Measurements from ENCODE around the gene TTLL6. TPM values are rescaled to one million over a fixed set of nuclear protein-coding genes. Genes with fewer than 3 reads are reported as not detected.

TTLL6 gene
- total and polyA plus RNA-seq, 2 donors = 0.41 to 0.42 TPM

- peaks cover 95 to 100% of the 10 kb centered on the region in 2 donors for H3K27me3 ChIP-seq (ENCODE audit: control insufficient read depth in 2 of 2, insufficient read depth in 1 of 2, low read length in 1 of 2)
- 8% methylated on average over 55 of the region's 55 CpGs for WGBS
- no peaks in the 10 kb centered on the region for H3K36me3 ChIP-seq (ENCODE audit: control insufficient read depth in 2 of 2, insufficient read depth in 2 of 2, low read length in 1 of 2)
- H3K9me3 ChIP-seq (ENCODE audit: control insufficient read depth in 2 of 2, insufficient read depth in 1 of 2, low read length in 1 of 2) = peaks cover 1 to 18% of the 10 kb centered on the region in 2 donors
- no peak for DNase-seq (ENCODE audit: low read depth in 6 of 9, low spot score in 9 of 9)
- H3K4me1 ChIP-seq (ENCODE audit: control insufficient read depth in 2 of 2, insufficient read depth in 2 of 2, low read length in 2 of 2) = peaks cover 0 to 9% of the 10 kb centered on the region in 2 donors
- H3K4me3 ChIP-seq (ENCODE audit: low read length in 2 of 2) = no peak within 1 kb of the TSS
- no peak within 1 kb of the TSS for H3K27ac ChIP-seq (ENCODE audit: low read depth in 1 of 2, low read length in 1 of 2)
Measured at GRCh38 chr17:48728232-48729231, 88.5 kb downstream of the TTLL6 start, which contains the start of gene HOXB13. HOXB13 (minus strand) TSS chr17:48728750; CDS start chr17:48728593, 157 bp downstream.

DNA sequence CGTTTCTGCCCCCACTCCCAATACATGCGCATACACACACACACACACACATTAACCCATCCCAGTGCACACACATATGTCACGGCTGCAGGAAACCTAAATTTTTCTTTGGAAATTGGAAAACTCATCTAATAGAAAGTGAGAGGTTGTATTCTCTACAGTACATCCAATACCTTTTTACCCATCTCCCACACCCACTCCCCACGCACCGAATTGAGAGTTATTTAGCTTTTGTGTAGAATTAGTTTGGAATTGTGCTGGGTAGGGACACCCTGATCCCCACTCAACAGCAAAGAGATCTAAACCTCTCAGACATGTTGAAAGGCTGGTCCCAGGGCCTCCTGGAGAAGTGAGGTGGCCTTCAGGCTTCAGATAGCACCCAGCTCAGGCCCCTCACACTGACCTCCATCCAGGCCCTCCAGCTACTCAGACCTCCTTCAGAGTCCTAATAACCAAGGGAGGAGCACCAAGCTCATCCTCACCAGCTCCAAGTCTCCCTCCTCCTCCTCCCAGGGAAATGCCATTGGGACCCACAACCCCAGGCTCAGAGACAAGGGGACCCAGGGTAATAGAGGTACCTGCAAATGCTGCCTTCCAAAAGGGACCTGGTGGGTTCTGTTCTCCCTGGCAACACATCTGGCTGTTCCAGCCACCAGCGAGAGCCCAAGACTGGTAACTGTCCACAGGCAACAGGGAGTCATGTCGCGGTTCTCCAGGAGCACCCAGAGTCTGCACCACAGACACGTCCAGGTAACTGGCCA lies 89.4 kb downstream of the TTLL6 start:
- H3K4me3 ChIP-seq (ENCODE audit: low read length in 2 of 2) = no peak overlapping the region
- DNase-seq (ENCODE audit: low read depth in 6 of 9, low spot score in 9 of 9) = no peak
- peaks cover 96 to 100% of the 10 kb centered on the region in 2 donors for H3K27me3 ChIP-seq (ENCODE audit: control insufficient read depth in 2 of 2, insufficient read depth in 1 of 2, low read length in 1 of 2)
- no peak overlapping the region for H3K27ac ChIP-seq (ENCODE audit: low read depth in 1 of 2, low read length in 1 of 2)
- peaks cover 0 to 18% of the 10 kb centered on the region in 2 donors for H3K4me1 ChIP-seq (ENCODE audit: control insufficient read depth in 2 of 2, insufficient read depth in 2 of 2, low read length in 2 of 2)
- peaks cover 1 to 11% of the 10 kb centered on the region in 2 donors for H3K9me3 ChIP-seq (ENCODE audit: control insufficient read depth in 2 of 2, insufficient read depth in 1 of 2, low read length in 1 of 2)
- no peaks in the 10 kb centered on the region for H3K36me3 ChIP-seq (ENCODE audit: control insufficient read depth in 2 of 2, insufficient read depth in 2 of 2, low read length in 1 of 2)
- WGBS = 35% methylated on average over 9 of the region's 9 CpGs

- H3K27me3 ChIP-seq (ENCODE audit: control insufficient read depth in 2 of 2, insufficient read depth in 1 of 2, low read length in 1 of 2) = peaks cover 95 to 100% of the 10 kb centered on the region in 2 donors
- H3K9me3 ChIP-seq (ENCODE audit: control insufficient read depth in 2 of 2, insufficient read depth in 1 of 2, low read length in 1 of 2) = peaks cover 1 to 15% of the 10 kb centered on the region in 2 donors
- no peaks in the 10 kb centered on the region for H3K36me3 ChIP-seq (ENCODE audit: control insufficient read depth in 2 of 2, insufficient read depth in 2 of 2, low read length in 1 of 2)
- H3K27ac ChIP-seq (ENCODE audit: low read depth in 1 of 2, low read length in 1 of 2) = no peak overlapping the region
- 11% methylated on average over 20 of the region's 20 CpGs for WGBS
- H3K4me3 ChIP-seq (ENCODE audit: low read length in 2 of 2) = no peak overlapping the region
- DNase-seq (ENCODE audit: low read depth in 6 of 9, low spot score in 9 of 9) = no peak
- H3K4me1 ChIP-seq (ENCODE audit: control insufficient read depth in 2 of 2, insufficient read depth in 2 of 2, low read length in 2 of 2) = peaks cover 0 to 19% of the 10 kb centered on the region in 2 donors
Measured at GRCh38 chr17:48726916-48727286, 90.1 kb downstream of the TTLL6 start.

DNA sequence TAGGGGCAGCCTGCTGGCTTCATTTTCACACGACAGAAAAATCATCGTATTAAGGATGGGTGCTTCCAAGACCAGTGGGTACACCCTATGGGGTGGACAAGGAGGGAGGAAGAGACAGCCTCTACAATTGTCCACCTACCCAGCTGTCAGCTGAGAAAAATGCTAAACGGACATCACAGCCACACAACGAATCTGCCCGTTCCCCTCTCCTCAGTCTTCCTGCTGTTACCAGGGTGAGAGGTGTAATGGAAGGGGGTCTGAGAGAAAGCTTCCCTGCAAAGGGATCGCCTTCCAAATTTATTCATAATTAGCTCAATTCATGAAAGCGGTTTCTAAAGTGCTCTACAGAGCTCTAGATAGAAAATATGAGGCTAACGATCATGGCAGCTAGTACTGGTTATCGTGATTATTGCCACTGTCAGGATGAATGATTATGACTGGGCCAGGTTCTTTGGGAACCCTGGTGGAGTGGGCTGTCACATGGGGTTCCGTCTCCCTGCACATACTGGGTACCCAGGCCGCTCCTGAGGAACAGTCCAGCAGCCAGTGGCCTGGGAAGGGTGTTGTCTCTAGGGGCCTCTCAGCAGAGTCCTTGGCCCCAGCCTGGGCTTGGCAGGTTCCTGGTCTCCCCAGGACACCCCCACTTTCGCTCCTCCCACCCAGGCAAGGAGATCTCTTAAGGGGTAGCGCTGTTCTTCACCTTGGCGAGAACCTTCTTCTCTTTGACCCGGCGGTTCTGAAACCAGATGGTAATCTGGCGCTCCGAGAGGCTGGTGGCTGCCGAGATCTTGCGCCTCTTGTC lies 90.7 kb downstream of the TTLL6 start:
- peaks cover 95 to 100% of the 10 kb centered on the region in 2 donors for H3K27me3 ChIP-seq (ENCODE audit: control insufficient read depth in 2 of 2, insufficient read depth in 1 of 2, low read length in 1 of 2)
- 17% methylated on average over 20 of the region's 20 CpGs for WGBS
- H3K4me3 ChIP-seq (ENCODE audit: low read length in 2 of 2) = no peak overlapping the region
- H3K36me3 ChIP-seq (ENCODE audit: control insufficient read depth in 2 of 2, insufficient read depth in 2 of 2, low read length in 1 of 2) = no peaks in the 10 kb centered on the region
- peaks cover 0 to 19% of the 10 kb centered on the region in 2 donors for H3K4me1 ChIP-seq (ENCODE audit: control insufficient read depth in 2 of 2, insufficient read depth in 2 of 2, low read length in 2 of 2)
- no peak for DNase-seq (ENCODE audit: low read depth in 6 of 9, low spot score in 9 of 9)
- peaks cover 1 to 15% of the 10 kb centered on the region in 2 donors for H3K9me3 ChIP-seq (ENCODE audit: control insufficient read depth in 2 of 2, insufficient read depth in 1 of 2, low read length in 1 of 2)
- no peak overlapping the region for H3K27ac ChIP-seq (ENCODE audit: low read depth in 1 of 2, low read length in 1 of 2)

GRCh38 chr17:48725288-48726064 lies 91.6 kb downstream of the TTLL6 start:
- no peaks in the 10 kb centered on the region for H3K36me3 ChIP-seq (ENCODE audit: control insufficient read depth in 2 of 2, insufficient read depth in 2 of 2, low read length in 1 of 2)
- no peak for DNase-seq (ENCODE audit: low read depth in 6 of 9, low spot score in 9 of 9)
- H3K27me3 ChIP-seq (ENCODE audit: control insufficient read depth in 2 of 2, insufficient read depth in 1 of 2, low read length in 1 of 2) = peaks cover 94 to 100% of the 10 kb centered on the region in 2 donors
- no peak overlapping the region for H3K27ac ChIP-seq (ENCODE audit: low read depth in 1 of 2, low read length in 1 of 2)
- no peak overlapping the region for H3K4me3 ChIP-seq (ENCODE audit: low read length in 2 of 2)
- peaks cover 1 to 15% of the 10 kb centered on the region in 2 donors for H3K9me3 ChIP-seq (ENCODE audit: control insufficient read depth in 2 of 2, insufficient read depth in 1 of 2, low read length in 1 of 2)
- 6% methylated on average over 38 of the region's 38 CpGs for WGBS
- H3K4me1 ChIP-seq (ENCODE audit: control insufficient read depth in 2 of 2, insufficient read depth in 2 of 2, low read length in 2 of 2) = peaks cover 0 to 19% of the 10 kb centered on the region in 2 donors

GRCh38 chr17:48725004-48725287 lies 92.1 kb downstream of the TTLL6 start:
- H3K4me3 ChIP-seq (ENCODE audit: low read length in 2 of 2) = no peak overlapping the region
- WGBS = 3% methylated on average over 16 of the region's 16 CpGs
- H3K27ac ChIP-seq (ENCODE audit: low read depth in 1 of 2, low read length in 1 of 2) = no peak overlapping the region
- H3K27me3 ChIP-seq (ENCODE audit: control insufficient read depth in 2 of 2, insufficient read depth in 1 of 2, low read length in 1 of 2) = peaks cover 91 to 100% of the 10 kb centered on the region in 2 donors
- H3K36me3 ChIP-seq (ENCODE audit: control insufficient read depth in 2 of 2, insufficient read depth in 2 of 2, low read length in 1 of 2) = no peaks in the 10 kb centered on the region
- peaks cover 1 to 15% of the 10 kb centered on the region in 2 donors for H3K9me3 ChIP-seq (ENCODE audit: control insufficient read depth in 2 of 2, insufficient read depth in 1 of 2, low read length in 1 of 2)
- H3K4me1 ChIP-seq (ENCODE audit: control insufficient read depth in 2 of 2, insufficient read depth in 2 of 2, low read length in 2 of 2) = peaks cover 0 to 19% of the 10 kb centered on the region in 2 donors
- no peak for DNase-seq (ENCODE audit: low read depth in 6 of 9, low spot score in 9 of 9)

DNA sequence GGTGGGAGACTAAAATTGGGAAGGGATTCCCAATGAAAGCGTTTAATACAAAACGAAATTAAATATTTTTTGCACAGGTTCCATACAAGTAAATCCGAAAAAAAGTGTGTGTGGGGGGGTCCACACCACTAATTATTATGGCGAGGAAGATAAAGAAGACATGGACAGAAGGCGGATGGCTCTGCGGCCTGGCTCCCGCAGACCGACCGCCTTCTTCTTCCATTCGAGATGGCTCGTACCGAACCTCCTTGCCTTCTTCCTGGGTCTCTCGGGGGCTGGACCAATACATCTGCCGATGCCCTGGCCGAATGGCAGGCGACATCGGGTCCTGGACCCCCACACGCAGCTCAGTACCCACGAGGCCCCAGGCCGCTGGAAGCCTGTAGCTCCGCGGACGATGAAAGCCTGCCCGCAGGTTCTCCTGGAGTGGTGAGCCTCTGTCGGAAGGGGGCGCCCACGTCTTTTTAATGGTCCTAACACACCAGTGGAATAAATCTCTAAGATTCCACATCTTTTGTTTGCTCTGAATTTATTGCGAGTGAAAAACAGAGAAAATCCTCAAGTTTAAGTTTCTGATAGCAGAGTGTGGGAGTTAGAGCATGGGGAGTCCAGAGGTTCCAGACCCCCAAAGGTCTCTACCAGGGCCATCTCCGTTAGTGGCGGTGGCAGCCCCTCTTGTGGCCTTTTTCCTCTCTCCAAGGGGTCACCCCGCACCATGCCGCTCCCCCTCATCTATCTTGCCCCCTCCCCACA lies 92.6 kb downstream of the TTLL6 start:
- Histone ChIP-seq H3K4me3 (ENCODE audit: low read length in 2 of 2) (no peak overlapping the region), H3K4me1 (ENCODE audit: control insufficient read depth in 2 of 2, insufficient read depth in 2 of 2, low read length in 2 of 2) (peaks cover 0 to 21% of the 10 kb centered on the region in 2 donors), H3K9me3 (ENCODE audit: control insufficient read depth in 2 of 2, insufficient read depth in 1 of 2, low read length in 1 of 2) (peaks cover 1 to 15% of the 10 kb centered on the region in 2 donors), H3K27ac (ENCODE audit: low read depth in 1 of 2, low read length in 1 of 2) (no peak overlapping the region), H3K27me3 (ENCODE audit: control insufficient read depth in 2 of 2, insufficient read depth in 1 of 2, low read length in 1 of 2) (peaks cover 92 to 100% of the 10 kb centered on the region in 2 donors), H3K36me3 (ENCODE audit: control insufficient read depth in 2 of 2, insufficient read depth in 2 of 2, low read length in 1 of 2) (no peaks in the 10 kb centered on the region)
- WGBS = 7% methylated on average over 32 of the region's 32 CpGs
- peak in 7 of 9 donors; percentile 32 to 83 (median 43) for DNase-seq (ENCODE audit: low read depth in 6 of 9, low spot score in 9 of 9)
